NOMO-1 (cell line): ENCODE results near the gene PGAM2.
"Not testable (repeated sequence)": the region's sequence is repeated elsewhere in the genome, so short reads cannot be mapped to it uniquely, and the experiment has no call there.

Experiments used
- DNase-seq, 2 experiments: peaks; one replicate each; lab custom pipeline; 2025; ENCODE audit not compliant: unreplicated experiment in 2 of 2; lab: John Stamatoyannopoulos, UW

PGAM2 gene

DNA sequence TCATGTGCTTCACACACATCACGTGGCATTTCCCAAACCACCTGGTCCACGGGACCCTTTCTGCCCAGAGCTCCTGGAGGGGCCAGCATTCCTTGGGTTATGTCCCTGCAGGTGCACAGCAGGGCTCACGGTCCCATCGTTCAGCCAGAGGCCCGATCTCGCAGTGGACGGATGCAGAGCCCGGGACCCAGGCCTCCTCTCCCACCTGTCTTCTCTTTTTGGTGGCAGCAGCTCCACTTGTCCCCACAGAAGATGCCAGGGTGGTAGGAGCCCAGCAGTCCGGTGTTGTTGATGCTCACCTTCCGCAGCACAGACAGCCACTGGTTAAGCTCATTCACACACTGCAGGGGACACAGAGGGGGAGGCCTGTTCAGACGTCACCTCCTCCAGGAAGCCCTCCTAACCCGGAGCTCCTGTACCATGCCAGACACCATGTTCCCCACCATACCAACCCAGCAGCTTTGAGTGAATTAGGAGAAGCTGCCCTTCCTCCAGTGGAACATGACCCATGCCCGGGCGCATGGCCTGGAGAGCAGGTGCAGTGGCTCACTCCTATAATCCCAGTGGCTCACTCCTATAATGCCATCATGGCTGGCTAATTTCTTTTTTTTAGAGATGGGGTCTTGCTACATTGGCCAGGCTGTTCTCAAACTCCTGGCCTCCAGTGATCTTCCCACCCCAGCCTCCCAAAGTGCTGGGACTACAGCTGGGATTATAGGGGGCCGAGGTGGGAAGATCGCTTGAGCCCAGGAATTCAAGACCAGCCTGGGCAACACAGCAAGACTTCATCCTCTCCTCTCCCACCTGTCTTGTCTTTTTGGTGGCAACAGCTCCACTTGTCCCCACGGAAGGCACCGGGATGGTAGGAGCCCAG is 31.2 kb downstream of the PGAM2 start:
- not testable (repeated sequence) for DNase-seq

DNA sequence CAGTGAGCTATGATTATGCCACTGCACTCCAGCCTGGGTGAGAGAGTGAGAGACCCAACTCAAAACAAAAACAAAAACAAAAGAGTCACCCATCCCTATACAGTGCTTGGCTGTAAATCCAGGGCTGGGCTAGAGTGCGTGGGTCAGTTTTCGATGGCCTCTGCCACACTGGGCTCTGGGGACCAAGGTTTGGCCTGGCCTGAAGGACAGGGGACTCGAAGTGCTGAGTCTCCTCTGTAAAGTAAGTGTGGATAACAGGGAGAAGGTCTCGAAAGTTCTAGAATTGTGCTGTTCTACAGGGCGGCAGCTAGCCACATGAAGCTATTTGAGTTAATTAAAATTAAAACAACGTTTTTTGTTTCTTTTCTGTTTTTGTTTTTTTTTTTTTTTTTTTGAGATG is 33.3 kb downstream of the PGAM2 start:
- not testable (repeated sequence) for DNase-seq

DNA sequence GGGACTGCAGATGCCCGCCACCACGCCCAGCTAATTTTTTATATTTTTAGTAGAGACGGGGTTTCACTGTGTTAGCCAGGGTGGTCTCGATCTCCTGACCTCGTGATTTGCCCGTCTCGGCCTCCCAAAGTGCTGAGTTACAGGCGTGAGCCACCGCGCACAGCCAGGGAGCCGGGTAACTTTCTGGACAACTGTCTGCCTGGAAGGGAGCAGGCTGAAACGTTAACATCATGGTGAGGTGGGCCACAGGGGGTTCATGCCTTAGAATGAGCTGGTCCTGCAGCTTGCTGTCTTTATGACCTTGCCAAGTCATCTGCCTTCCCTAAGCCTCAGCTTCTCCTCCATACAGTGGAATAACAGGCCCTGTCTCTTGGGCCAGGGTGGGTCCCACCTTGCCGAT is 34.0 kb downstream of the PGAM2 start:
- DNase-seq, result not testable (repeated sequence)

DNA sequence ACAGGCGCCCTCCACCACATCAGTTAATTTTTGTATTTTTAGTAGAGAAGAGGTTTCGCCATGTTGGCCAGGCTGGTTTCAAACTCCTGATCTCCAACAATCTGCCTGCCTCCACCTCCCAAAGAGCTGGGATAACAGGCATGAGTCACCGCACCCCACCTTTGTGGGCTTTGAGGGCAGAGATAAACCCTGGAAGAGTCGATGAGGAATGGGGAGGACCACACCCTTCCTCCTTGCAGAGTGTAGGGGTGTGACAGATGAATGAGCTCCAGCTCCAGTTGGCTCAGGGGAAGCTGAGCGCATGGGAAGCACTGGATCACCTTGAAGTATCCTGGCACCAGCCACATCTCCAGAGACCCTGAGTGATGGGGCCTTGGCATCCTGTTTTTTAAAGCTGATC is 35.3 kb downstream of the PGAM2 start:
- DNase-seq, result not testable (repeated sequence)

DNA sequence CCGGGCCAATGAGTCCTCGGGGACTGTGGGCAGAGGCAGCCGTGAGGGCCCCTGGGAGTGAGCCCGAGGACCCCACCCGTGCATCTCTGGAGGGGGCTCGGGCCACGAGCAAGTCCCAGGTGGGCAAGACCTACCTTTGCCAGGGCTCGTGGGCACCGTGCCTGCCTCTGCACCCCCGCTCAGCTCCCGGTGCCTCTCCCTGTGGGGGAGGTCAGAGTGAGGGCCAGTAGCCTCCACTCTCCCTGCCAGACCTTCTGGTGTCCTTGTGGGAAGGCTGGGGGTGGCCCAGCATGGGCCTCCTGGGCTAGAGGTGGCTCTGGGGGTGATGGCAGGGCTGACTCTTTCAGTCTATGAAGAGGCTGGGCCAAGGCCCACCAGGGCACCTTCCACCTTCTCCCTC is 35.9 kb downstream of the PGAM2 start:
- not testable (repeated sequence) for DNase-seq

DNA sequence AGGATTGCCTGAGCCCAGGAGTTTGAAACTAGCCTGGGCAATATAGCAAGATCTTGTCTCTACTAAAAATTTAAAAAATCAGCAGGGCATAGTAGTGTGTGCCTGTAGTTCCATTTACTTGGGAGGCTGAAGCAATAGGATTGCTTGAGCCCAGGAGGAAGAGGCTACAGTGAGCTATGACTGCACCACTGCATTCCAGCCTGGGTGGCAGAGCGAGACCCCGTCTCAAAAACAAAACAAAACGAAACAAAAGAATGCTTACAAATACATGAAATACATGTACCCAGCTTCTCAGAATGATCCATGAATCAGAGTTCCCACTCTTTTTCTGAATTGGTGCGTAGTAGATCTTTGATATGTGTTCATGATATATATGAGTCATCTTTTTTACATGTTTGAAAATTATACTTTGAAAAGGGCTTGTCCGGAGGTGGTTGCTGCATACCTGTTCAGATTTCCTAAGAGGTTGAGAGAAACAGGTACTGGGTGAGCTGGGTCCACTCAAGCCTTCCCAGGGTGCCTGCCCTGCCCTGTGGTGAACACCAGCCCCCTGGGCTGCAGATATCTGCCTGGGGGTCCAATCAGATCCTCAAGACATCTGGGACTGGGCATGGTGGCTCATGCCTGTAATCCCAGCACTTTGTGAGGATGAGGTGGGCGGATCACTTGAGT is 42.4 kb downstream of the PGAM2 start:
- DNase-seq, result not testable (repeated sequence)

DNA sequence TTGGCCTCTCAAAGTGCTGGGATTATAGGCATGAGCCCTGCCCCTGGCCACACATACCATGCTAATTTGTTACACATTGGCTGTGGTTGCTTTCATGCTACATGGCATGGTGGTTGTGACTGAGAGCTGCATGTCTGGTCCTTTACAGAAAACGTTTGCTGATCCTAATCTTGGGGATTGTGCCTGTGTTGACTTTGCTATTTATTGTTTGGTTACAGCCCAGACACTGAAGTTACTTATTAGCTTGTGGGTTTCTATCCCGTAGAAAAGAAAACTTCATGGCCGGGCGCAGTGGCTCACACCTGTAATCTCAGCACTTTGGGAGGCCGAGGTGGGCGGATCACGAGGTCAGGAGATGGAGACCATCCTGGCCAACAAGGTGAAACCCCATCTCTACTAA is 43.3 kb downstream of the PGAM2 start:
- DNase-seq, result not testable (repeated sequence)

DNA sequence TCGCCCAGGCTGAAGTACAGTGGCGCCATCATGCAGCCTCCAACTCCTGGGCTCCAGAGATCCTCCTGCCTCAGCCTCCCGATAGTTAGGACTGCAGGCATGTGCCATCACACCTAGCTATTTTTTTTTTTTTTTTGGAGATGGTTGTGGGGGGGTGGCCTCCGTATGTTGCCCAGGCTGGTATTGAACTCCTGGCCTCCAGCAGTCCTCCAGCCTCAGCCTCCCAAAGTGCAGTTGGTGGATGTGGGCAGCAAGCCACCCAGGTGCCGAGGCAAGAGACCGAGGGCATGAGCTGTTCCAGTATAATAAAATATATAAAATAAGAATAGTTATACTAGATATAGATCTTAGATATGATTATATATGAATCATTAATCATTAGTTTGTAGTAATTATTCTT is 45.5 kb downstream of the PGAM2 start:
- DNase-seq, result not testable (repeated sequence)

DNA sequence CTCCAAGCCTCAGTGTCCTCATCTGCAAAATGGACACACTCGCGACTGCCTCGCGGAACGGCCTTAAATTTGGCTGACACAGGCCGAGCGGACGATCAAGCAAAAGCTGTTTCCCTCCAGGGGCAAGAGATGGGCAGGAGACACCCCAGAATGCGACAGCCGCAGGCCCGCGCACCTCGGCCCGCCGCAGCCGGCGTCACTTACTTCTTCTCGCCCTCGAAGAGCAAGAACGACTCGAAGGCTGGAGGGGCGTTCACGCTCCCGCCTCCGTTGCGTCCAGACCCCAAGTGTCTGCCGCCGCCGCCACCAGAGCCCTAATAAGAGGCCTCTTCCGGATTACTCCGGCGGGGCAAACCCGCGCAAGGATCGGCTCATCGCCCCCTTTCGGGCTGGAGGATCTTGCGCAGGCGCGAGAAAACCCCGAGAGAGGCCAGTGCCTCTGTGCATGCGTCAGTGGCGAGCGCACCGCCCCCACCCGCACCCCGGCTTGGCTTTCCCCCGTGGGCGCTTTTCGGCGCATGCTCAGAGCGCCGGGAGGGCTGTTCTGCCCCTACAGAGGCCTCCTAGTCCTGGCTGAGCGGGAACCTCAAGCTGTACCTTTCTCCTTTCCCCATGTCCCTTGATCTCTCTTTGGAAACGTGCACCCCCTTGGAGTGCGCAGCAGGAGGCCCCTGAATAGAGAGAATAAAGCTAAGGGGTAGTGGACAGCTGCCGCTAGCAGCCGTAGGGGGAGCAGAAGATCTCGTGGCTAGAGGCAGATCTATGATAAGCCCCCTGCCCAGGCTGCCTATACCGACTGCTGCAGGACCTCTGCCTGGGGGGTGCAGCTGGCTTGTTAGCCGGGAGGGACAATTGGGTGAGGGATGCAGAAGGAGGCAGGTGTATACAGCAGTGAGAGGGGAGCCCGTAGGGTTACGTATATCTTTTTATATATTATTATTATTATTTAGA is 46.2 kb downstream of the PGAM2 start:
- peak; percentile 87 to 95 for DNase-seq

DNA sequence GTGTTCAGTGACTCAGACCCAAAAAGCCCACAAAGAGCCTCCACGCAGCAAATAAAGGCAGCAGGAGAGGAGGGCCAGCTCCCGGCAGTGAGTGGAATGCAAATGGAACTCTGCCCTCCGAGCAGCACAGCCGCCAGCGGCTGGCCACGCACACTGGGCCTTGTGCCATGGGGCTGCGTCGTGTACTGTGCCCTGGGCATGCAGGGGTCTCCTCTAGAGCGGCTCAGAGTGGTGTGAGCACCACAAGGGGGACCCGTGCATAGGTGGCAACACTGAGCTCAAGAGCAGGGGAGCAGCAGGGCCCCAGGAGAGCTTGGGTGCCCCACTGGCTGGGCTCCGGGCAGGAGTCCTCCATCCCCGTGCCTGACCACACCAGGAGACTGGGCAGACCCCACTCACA is 50.3 kb downstream of the PGAM2 start:
- DNase-seq, result not testable (repeated sequence)
